HepG2 (cell line): ENCODE measurements around the gene ICE1. TPM values are rescaled to one million over a fixed set of nuclear protein-coding genes. Genes with fewer than 3 reads are reported as not detected.

Source experiments
- ATAC-seq: fragments of 200-7000 bp; cut with Tn5 transposase; 3 replicates; pipeline ENCODE4 v1.9.1; 2020; ENCODE audit warnings: mild to moderate bottlenecking, moderate library complexity
- BruUV-seq: library from RNA; stranded (reverse); fragments of 400-500 nt; replicated peaks from 2 replicates; lab custom pipeline; 2021; lab: Mats Ljungman, UMichigan
- CTCF ChIA-PET: fragments of 300-600 bp; formaldehyde crosslinking; extraction: SDS; loops from one replicate; lab custom pipeline; 2021; ENCODE audit warnings: low total read pairs, inconsistent platforms, low intra/inter-chr PET ratio; lab: Yijun Ruan, JAX
- POLR2A ChIA-PET: fragments of 350-600 bp; sonication (Branson Sonifier 250); formaldehyde crosslinking; loops from one replicate; lab custom pipeline; 2020; ENCODE audit warnings: antibody characterized with exemption, inconsistent platforms; lab: Yijun Ruan, JAX
- DNase-seq: peaks from one replicate; pipeline ENCODE4 v3.0.0-alpha.2; 2015; ENCODE audit warnings: low spot score
- FAIRE-seq: peaks from 3 replicates; lab custom pipeline; 2011; peaks lifted over from hg19 to GRCh38; lab: Jason Lieb, UNC
- H2AFZ ChIP-seq: one replicate; pipeline ENCODE4 v1.6.1; 2011; ENCODE audit warnings: low read length, inconsistent platforms
- H3K27ac ChIP-seq: fragments of 300-600 bp; 3 replicates; pipeline ENCODE4 v1.8.0; 2011; ENCODE audit warnings: mixed run types, mild to moderate bottlenecking, mixed read lengths, low read length, inconsistent platforms; ENCODE audit not compliant: insufficient read depth; ENCODE audit errors: extremely low read length
- H3K27me3 ChIP-seq, 2 experiments: fragments of 200-600 bp in 1 of 2; 2 replicates in 1 of 2; 3 replicates in 1 of 2; pipeline versions ENCODE4 v1.6.0 to v1.8.0; 2011; ENCODE audit warnings: low read length in 2 of 2, mild to moderate bottlenecking in 2 of 2, moderate library complexity in 2 of 2, inconsistent platforms in 1 of 2; ENCODE audit not compliant: insufficient read depth in 2 of 2, control insufficient read depth in 1 of 2
- H3K36me3 ChIP-seq, 2 experiments: fragments of 200-600 bp in 1 of 2; replicated peaks in 1 of 2; 2 replicates in 1 of 2; 3 replicates in 1 of 2; pipeline versions ENCODE4 v1.5.1 to v1.8.0; 2011; ENCODE audit warnings: low read length in 2 of 2, inconsistent platforms in 1 of 2; ENCODE audit not compliant: insufficient read depth in 2 of 2, control insufficient read depth in 1 of 2
- H3K4me1 ChIP-seq: 2 replicates; pipeline ENCODE4 v1.5.1; 2012; ENCODE audit warnings: low read length, inconsistent platforms; ENCODE audit not compliant: insufficient read depth
- H3K4me2 ChIP-seq: 2 replicates; pipeline ENCODE4 v1.6.0; 2011; ENCODE audit warnings: low read depth, low read length, inconsistent platforms
- H3K4me3 ChIP-seq, 3 experiments: fragments of 200-600 bp in 1 of 3; sonication (generic), shearing (Covaris generic) in 1 of 3; replicated peaks in 1 of 3; 2 replicates each; pipeline ENCODE4 v1.5.1; 2011 to 2016; ENCODE audit warnings: low read length in 3 of 3, inconsistent platforms in 2 of 3, low read depth in 2 of 3, mild to moderate bottlenecking in 2 of 3, control low read depth in 1 of 3, mixed read lengths in 1 of 3; ENCODE audit not compliant: insufficient read depth in 1 of 3
- H3K79me2 ChIP-seq: one replicate; pipeline ENCODE4 v1.6.1; 2011; ENCODE audit warnings: low read length, inconsistent platforms; ENCODE audit not compliant: insufficient read depth
- H3K9ac ChIP-seq: 2 replicates; pipeline ENCODE4 v1.6.0; 2011; ENCODE audit warnings: mild to moderate bottlenecking, low read depth, low read length, inconsistent platforms; ENCODE audit not compliant: insufficient read depth
- H3K9me3 ChIP-seq: 2 replicates; pipeline ENCODE4 v1.5.1; 2012; ENCODE audit warnings: mild to moderate bottlenecking, low read length
- H4K20me1 ChIP-seq: 2 replicates; pipeline ENCODE4 v1.6.0; 2011; ENCODE audit warnings: inconsistent platforms, mild to moderate bottlenecking, low read length, moderate library complexity; ENCODE audit not compliant: insufficient read depth
- AGO2 ChIP-seq: fragments of 200-400 bp; formaldehyde crosslinking; optimal IDR thresholded peaks from 2 replicates; pipeline ENCODE3; 2017; ENCODE audit warnings: mild to moderate bottlenecking, low read depth, low read length, moderate library complexity
- ATF7-NPFF ChIP-seq: sonication (generic); formaldehyde crosslinking; IDR thresholded peaks from 2 replicates; pipeline ENCODE4 v1.8.1; 2023; ENCODE audit warnings: mild to moderate bottlenecking, low read depth, missing genetic modification reagents, moderate library complexity
- MAFF ChIP-seq: IDR thresholded peaks from 2 replicates; pipeline ENCODE4 v1.6.1; 2011; ENCODE audit warnings: low read depth, low read length, improper control_type of control experiment
- MAFK ChIP-seq, 2 experiments: IDR thresholded peaks in 1 of 2; conservative IDR thresholded peaks in 1 of 2; 2 replicates each; pipeline ENCODE4 v1.6.1; 2011; ENCODE audit warnings: improper control_type of control experiment in 2 of 2, low read length in 2 of 2
- NR0B2 ChIP-seq: sonication (generic); formaldehyde crosslinking; IDR thresholded peaks from 2 replicates; pipeline ENCODE4 v1.4.0; 2020; ENCODE audit warnings: mild to moderate bottlenecking, missing genetic modification reagents
- NR2F6 ChIP-seq, 2 experiments: IDR thresholded peaks; 2 replicates each; pipeline ENCODE4 v1.6.1; 2016; ENCODE audit warnings: antibody characterized with exemption in 1 of 2, mild to moderate bottlenecking in 1 of 2
- ONECUT2 ChIP-seq: sonication (generic); formaldehyde crosslinking; IDR thresholded peaks from 2 replicates; pipeline ENCODE4 v1.4.0; 2020; ENCODE audit warnings: missing genetic modification reagents
- SNAI1 ChIP-seq: sonication (generic); formaldehyde crosslinking; IDR thresholded peaks from 2 replicates; pipeline ENCODE4 v1.5.0; 2020; ENCODE audit warnings: mild to moderate bottlenecking, missing genetic modification reagents, borderline replicate concordance
- ZBTB2 ChIP-seq: sonication (generic); formaldehyde crosslinking; IDR thresholded peaks from 2 replicates; pipeline ENCODE4 v1.8.0; 2022; ENCODE audit warnings: low read depth, missing genetic modification reagents
- ZNF282 ChIP-seq: fragments of 450-650 bp; IDR thresholded peaks from 2 replicates; pipeline ENCODE4 v1.6.1; 2018; ENCODE audit not compliant: partially characterized antibody
- ZNF660 ChIP-seq: sonication (generic); formaldehyde crosslinking; IDR thresholded peaks from 2 replicates; pipeline ENCODE4 v1.5.1; 2020; ENCODE audit warnings: mild to moderate bottlenecking, low read depth, missing genetic modification reagents, borderline replicate concordance
- WGBS: methylation state at CpG from one replicate; pipeline ENCODE4 v1.1.6; 2017; ENCODE audit warnings: low lambda C conversion rate; 5-methylcytosine and 5-hydroxymethylcytosine counted together
- in situ Hi-C: cut with HindIII; loops from 2 replicates; pipeline ENCODE4 v1.10.0; 2017; ENCODE audit warnings: low pct_unique_long_range_greater_than_20kb; ENCODE audit not compliant: extremely low pct_ligation_motif_present
- intact Hi-C: fragments of 100-400 bp; cut with micrococcal nuclease; formaldehyde crosslinking; loops from one replicate; pipeline ENCODE4 v1.10.0; 2022; ENCODE audit not compliant: unreplicated experiment
- polyA plus RNA-seq, 8 experiments: library from polyadenylated mRNA; depleted of rRNA in 3 of 8; stranded (reverse) in 7 of 8; unstranded in 1 of 8; fragments of >200 nt; fragmentation: Illumina TruSeq in 4 of 8; extraction: Trizol in 4 of 8; gene quantifications; 2 replicates each; pipeline versions ENCODE4 v1.2.1 to v1.2.3, GENCODE V29; 2011 to 2016; ENCODE audit warnings: low read depth in 4 of 8, missing spikeins in 1 of 8, mixed read lengths in 1 of 8; ENCODE audit not compliant: insufficient read depth in 1 of 8
- total RNA-seq, 5 experiments: library from RNA; depleted of rRNA; stranded (reverse); fragments of >200 nt; fragmentation: Illumina TruSeq; extraction: Trizol; gene quantifications; 2 replicates each; pipeline ENCODE4 v1.2.3, GENCODE V29; 2016; ENCODE audit warnings: low read depth in 1 of 5

The ICE1 gene
- total and polyA plus RNA-seq, 2 of the 13 experiments (the other 11 are each of a cell fraction or from before 2014, with no cell fraction given), result 9.1 to 27.6 TPM

GRCh38 chr5:5432020-5432707, 9.7 kb downstream of the ICE1 start:
- Histone ChIP-seq H3K9me3 (no peaks in the 10 kb centered on the region), H3K27me3 (no peaks in the 10 kb centered on the region), H3K36me3 (peaks cover 4 to 5% of the 10 kb centered on the region in 2 experiments; a peak in 3 of 5 replicates), H2AFZ (no peak overlapping the region), H3K4me3 (no peak overlapping the region), H3K27ac (no peak overlapping the region), H3K4me2 (no peak overlapping the region), H4K20me1 (peaks cover 13% of the 10 kb centered on the region; the same call in 1 of the 2 replicates), H3K9ac (no peak overlapping the region), H3K79me2 (peaks cover 85% of the 10 kb centered on the region), H3K4me1 (peaks cover 12% of the 10 kb centered on the region)
- CTCF ChIA-PET, result no interaction called here
- no TSS peak for BruUV-seq
- intact Hi-C loops, result no loop called here
- 96% methylated on average over 4 of the region's 4 CpGs for WGBS
- FAIRE-seq, result no peak
- DNase-seq, result no peak
- no peak for TF ChIP-seq ATF7-NPFF (CRISPR knock-in tag)
- no peak for TF ChIP-seq NR0B2 (CRISPR knock-in tag)
- no peak for TF ChIP-seq ZNF282
- no peak for TF ChIP-seq ZNF660 (CRISPR knock-in tag)
- no peak for TF ChIP-seq NR2F6 (IDR thresholded peaks at IDR 0.05)
- no peak for TF ChIP-seq NR2F6 (CRISPR knock-in tag; IDR thresholded peaks at IDR 0.05)
- TF ChIP-seq ONECUT2, result no peak
- in situ Hi-C loops, result no loop called here
- ATAC-seq, result no peak
- POLR2A ChIA-PET, result interaction anchor here (1.2 kb wide), 1 partner anchor 10 kb away, joined by 3 read pairs; no protein-coding TSS in a partner anchor

DNA sequence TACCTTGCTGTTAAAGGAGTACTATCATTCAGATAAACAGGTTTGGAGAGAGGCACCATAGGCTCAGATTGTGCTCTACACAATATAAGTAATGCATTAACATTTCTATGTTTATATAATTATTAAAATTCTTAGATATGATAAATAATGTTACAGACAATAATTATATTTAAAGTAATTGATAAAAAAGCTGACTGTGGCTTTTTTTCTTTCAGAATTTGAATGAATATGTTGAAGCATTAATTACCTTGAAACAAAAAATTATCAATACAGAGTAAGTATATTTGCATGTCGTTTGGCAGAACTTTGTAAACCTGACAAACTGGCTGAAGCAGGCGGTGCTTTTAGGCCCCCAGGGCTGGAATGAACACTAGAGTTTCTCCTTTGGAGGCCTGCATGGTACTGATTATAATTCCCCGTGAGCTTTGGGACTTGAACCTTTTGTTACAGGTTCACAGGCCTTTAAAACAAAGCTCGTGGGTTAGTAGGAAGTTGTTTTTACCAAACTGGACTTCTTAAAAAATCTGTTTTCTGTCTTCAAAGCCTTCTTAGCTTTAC, 13.8 kb downstream of the ICE1 start:
- DNase-seq, result no peak
- Histone ChIP-seq H3K4me3 (no peak overlapping the region), H4K20me1 (0 out of 2 replicates have a peak, but pooled peaks cover 7% of the 10 kb centered on the region), H3K27ac (no peak overlapping the region), H3K9ac (no peak overlapping the region), H3K36me3 (peaks cover 2 to 14% of the 10 kb centered on the region in 2 experiments; a peak in 3 of 5 replicates), H2AFZ (no peak overlapping the region), H3K4me1 (no peaks in the 10 kb centered on the region), H3K9me3 (no peaks in the 10 kb centered on the region), H3K4me2 (no peak overlapping the region), H3K79me2 (peaks cover 46% of the 10 kb centered on the region), H3K27me3 (no peaks in the 10 kb centered on the region)
- ATAC-seq, result no peak
- CTCF ChIA-PET, result no interaction called here
- 94% methylated on average over 4 of the region's 4 CpGs for WGBS
- POLR2A ChIA-PET, result no interaction called here
- in situ Hi-C loops, result no loop called here
- no peak for TF ChIP-seq SNAI1 (CRISPR knock-in tag)
- peak; percentile 71; the same call in 1 of the 2 replicates for TF ChIP-seq MAFF
- TF ChIP-seq AGO2, result no peak
- TF ChIP-seq ZBTB2, result no peak
- peak; percentile 50 to 85; a peak in 2 of 4 replicates for TF ChIP-seq MAFK (conservative IDR thresholded peaks at IDR 0.05 in 1 of 2, IDR thresholded peaks at IDR 0.05 in 1 of 2; ENCODE audit: low read length in 2 of 2)
- FAIRE-seq, result no peak
- intact Hi-C loops, result no loop called here
- BruUV-seq, result no TSS peak
